ENCODE results near the gene TMPO. TPM values are rescaled to one million over a fixed set of nuclear protein-coding genes. Genes with fewer than 3 reads are reported as not detected.
A peak's percentile ranks its signal among the peaks of the same experiment; 100 is the strongest.

Gene TMPO
- total RNA-seq, 1 donor from 2014 or later, result 178 TPM

DNA sequence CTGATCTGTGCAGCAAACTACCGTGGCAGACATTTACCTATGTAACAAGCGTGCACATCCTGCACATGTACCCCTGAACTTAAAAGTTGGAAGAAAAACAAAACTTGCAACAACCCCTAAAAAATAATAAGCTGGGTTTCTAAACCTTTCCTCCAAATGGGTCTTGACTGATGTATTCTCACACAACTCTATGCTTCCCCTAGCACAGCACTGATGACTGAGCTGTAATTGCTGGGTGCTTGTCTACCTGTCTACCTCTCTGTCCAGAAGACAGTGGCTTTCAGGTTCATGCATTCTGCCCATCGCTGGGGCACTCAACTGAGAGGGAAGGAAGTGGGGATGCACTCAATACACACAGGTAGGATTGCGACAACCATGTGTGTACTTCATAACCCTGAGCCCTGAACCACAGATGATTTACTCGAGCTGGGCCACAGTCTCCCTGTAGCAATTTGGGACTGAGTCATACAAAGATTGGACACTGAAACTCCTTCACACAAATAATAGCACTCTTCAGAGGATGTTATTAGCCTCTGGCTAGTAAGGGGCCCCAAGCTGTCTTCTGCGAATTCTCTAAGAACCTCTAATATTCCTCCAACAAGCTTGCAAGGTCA, 44.8 kb upstream of the TMPO start:
- TF ChIP-seq, protein P1, sequence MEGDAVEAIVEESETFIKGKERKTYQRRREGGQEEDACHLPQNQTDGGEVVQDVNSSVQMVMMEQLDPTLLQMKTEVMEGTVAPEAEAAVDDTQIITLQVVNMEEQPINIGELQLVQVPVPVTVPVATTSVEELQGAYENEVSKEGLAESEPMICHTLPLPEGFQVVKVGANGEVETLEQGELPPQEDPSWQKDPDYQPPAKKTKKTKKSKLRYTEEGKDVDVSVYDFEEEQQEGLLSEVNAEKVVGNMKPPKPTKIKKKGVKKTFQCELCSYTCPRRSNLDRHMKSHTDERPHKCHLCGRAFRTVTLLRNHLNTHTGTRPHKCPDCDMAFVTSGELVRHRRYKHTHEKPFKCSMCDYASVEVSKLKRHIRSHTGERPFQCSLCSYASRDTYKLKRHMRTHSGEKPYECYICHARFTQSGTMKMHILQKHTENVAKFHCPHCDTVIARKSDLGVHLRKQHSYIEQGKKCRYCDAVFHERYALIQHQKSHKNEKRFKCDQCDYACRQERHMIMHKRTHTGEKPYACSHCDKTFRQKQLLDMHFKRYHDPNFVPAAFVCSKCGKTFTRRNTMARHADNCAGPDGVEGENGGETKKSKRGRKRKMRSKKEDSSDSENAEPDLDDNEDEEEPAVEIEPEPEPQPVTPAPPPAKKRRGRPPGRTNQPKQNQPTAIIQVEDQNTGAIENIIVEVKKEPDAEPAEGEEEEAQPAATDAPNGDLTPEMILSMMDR (conservative IDR thresholded peaks at IDR 0.05), result no peak
- no peaks in the 10 kb centered on the region for H3K9me3 Mint-ChIP-seq
- H3K36me3 Mint-ChIP-seq, result no peaks in the 10 kb centered on the region
- DNase-seq (ENCODE audit: extremely low spot score, unreplicated experiment), result no peak
- no peak overlapping the region for H3K4me3 Mint-ChIP-seq
- H3K4me1 Mint-ChIP-seq (ENCODE audit: unreplicated experiment), result peaks cover 18% of the 10 kb centered on the region
- no peaks in the 10 kb centered on the region for H3K27me3 Mint-ChIP-seq
- no peak overlapping the region for H3K27ac Mint-ChIP-seq

GRCh38 chr12:98471085-98471484, 44.3 kb upstream of the TMPO start:
- Mint-ChIP-seq H3K4me1 (ENCODE audit: unreplicated experiment) (peaks cover 19% of the 10 kb centered on the region), H3K27me3 (no peaks in the 10 kb centered on the region), H3K36me3 (no peaks in the 10 kb centered on the region), H3K9me3 (no peaks in the 10 kb centered on the region), H3K4me3 (no peak overlapping the region), H3K27ac (no peak overlapping the region)
- DNase-seq (ENCODE audit: extremely low spot score, unreplicated experiment), result no peak
- TF ChIP-seq, protein P1 (conservative IDR thresholded peaks at IDR 0.05), result no peak

DNA sequence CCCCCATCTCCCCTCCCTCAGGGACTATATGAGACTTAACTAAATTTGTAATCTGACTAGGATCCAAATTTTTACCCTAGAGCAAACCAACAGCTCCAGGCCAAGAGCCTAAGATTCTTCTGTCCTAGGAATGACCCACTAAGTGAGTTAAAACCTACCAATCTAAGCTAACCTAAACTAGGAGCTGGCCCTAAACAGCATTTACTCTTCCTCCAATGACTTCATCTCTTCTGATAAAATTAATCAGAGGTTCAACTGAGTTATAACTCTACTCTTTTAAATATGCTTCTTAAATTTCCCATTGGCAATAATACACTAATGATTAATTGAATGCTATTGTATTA, 39.9 kb upstream of the TMPO start:
- Mint-ChIP-seq H3K27ac (peak overlapping the region; percentile 84), H3K4me3 (no peak overlapping the region), H3K27me3 (no peaks in the 10 kb centered on the region), H3K36me3 (no peaks in the 10 kb centered on the region), H3K9me3 (no peaks in the 10 kb centered on the region), H3K4me1 (ENCODE audit: unreplicated experiment) (peaks cover 19% of the 10 kb centered on the region)
- no peak for DNase-seq (ENCODE audit: extremely low spot score, unreplicated experiment)
- TF ChIP-seq, protein P1 (conservative IDR thresholded peaks at IDR 0.05), result no peak

- TF ChIP-seq, protein P1 (conservative IDR thresholded peaks at IDR 0.05), result no peak
- DNase-seq (ENCODE audit: extremely low spot score, unreplicated experiment), result no peak
These were observed 36.8 kb upstream of the TMPO start for GRCh38 chr12:98478606-98479005.

GRCh38 chr12:98483621-98484503, 31.5 kb upstream of the TMPO start:
- Mint-ChIP-seq H3K27ac (no peak overlapping the region), H3K27me3 (no peaks in the 10 kb centered on the region), H3K4me1 (ENCODE audit: unreplicated experiment) (no peaks in the 10 kb centered on the region), H3K4me3 (no peak overlapping the region), H3K36me3 (no peaks in the 10 kb centered on the region), H3K9me3 (peaks cover 7% of the 10 kb centered on the region)
- DNase-seq (ENCODE audit: extremely low spot score, unreplicated experiment), result no peak
- TF ChIP-seq, protein P1 (conservative IDR thresholded peaks at IDR 0.05), result no peak

More at GRCh38 chr12:98478606-98479005, 36.8 kb upstream of the TMPO start:
- Mint-ChIP-seq H3K36me3 (no peaks in the 10 kb centered on the region), H3K27ac (no peak overlapping the region), H3K27me3 (no peaks in the 10 kb centered on the region), H3K4me3 (no peak overlapping the region), H3K9me3 (peaks cover 7% of the 10 kb centered on the region), H3K4me1 (ENCODE audit: unreplicated experiment) (peaks cover 11% of the 10 kb centered on the region)
